HG03045 (cell line): Measurements from ENCODE around the gene SLC13A5.
A peak's percentile ranks its signal among the peaks of the same experiment; 100 is the strongest.
"Not testable (repeated sequence)": the region's sequence is repeated elsewhere in the genome, so short reads cannot be mapped to it uniquely, and the experiment has no call there.

ENCODE experiments used
- ATAC-seq: cut with Tn5 transposase; IDR thresholded peaks from one replicate; pipeline ENCODE4 v1.9.1; 2021; ENCODE audit warnings: mild to moderate bottlenecking, moderate library complexity; ENCODE audit not compliant: unreplicated experiment

The SLC13A5 gene

DNA sequence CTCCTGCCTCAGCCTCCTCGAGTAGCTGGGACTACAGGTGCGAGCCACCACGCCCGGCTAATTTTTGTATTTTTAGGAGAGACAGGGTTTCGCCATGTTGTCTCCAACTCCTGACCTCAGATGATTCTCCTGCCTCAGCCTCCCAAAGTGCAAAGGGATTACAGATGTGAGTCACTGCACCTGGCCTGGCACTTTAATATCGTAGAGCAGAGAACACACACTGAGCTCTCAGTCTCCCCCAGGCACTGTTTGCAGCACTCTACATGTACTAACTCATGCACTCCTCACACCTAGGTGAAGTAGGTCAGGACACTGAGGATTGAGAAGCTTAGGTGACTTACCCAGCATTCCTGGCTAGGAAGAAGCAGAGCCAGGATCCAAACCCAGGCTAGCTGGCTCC is 46.6 kb downstream of the SLC13A5 start:
- ATAC-seq, result no peak

DNA sequence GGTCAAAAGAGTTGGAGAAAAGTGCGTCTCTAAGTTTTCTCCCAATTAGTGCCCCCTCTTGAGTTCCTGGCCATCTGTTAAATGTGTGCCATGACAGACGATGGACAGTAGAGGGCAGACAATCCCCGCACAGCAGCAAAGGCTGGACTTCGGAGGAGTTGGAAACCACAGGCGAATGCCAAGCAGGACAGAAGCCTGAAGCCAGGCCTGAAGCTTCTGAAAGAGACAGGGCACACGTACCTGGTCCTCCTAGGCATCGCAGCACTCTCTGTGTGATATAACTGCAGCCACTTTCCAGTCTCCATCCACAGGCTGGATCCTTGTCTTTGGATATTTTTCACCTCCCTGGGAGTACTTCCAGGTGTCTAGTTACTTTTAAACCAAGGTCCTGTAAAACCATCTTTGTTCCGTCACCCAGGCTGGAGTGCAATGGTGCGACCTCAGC is 47.1 kb downstream of the SLC13A5 start:
- no peak for ATAC-seq

DNA sequence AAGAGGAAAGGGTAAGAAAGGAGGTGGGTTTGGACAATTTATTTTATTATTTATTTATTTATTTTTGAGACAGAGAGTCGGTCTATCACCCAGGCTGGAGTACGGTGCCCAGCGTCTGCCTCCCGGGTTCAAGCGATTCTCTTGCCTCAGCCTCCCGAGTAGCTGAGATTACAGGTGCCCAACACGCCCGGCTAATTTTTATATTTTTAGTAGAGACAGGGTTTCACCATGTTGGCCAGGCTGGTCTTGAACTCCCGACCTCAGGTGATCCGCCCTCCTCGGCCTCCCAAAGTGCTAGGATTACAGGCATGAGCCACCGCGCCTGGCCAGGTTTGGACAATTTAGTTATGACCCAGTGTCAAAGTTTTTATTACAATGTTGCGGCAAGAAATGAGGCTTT is 50.0 kb downstream of the SLC13A5 start:
- not testable (repeated sequence) for ATAC-seq

DNA sequence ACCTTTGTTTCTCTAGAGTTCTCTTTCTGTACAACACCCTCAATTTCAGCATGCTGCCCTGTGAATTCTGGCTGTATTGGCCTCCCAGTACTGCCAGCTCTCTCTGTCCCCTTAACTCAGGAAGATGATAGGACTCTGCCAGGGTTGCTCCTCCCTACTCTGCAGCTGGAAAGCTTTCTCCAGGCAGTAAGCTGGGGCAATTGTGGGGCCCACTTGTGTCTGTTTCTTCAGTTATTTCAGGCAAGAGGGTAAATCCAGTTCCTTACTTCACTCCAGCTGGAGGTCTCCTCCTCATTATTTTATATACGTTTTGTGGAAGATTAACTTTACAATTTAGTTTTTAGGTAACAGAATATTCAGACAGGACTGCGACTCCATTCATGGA is 51.7 kb downstream of the SLC13A5 start:
- no peak for ATAC-seq

DNA sequence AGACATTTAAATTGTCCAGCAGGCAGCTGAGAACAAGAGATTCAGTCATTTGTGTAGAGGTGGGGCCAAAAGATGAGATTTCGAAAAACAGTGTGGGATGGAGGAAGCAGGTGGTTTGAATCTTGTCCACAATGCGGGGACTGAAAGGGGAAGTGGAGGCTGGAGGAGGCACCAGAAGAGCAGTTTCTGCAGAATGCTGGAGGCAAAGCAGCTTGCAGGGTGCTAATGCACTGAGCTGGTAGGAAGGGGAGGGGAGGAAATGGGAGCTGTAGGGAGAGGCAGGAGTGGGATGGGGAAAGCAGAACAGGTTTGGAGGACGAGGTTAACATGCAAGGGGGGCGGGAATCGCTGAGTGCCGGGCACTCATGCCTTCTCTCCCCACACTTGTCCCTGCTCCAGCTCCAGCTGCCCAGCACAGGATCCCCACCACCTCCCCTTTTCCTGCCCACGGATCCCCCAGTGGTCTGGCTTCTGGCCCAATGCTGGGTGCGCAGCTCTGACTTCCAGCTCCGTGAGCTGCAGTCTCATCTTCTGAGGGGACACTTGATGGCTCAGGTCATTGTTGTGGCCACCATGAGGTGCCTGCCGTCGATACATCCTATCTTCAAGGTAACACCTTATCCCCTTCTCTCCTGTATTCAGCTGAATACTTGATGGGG is 52.2 kb downstream of the SLC13A5 start:
- no peak for ATAC-seq

DNA sequence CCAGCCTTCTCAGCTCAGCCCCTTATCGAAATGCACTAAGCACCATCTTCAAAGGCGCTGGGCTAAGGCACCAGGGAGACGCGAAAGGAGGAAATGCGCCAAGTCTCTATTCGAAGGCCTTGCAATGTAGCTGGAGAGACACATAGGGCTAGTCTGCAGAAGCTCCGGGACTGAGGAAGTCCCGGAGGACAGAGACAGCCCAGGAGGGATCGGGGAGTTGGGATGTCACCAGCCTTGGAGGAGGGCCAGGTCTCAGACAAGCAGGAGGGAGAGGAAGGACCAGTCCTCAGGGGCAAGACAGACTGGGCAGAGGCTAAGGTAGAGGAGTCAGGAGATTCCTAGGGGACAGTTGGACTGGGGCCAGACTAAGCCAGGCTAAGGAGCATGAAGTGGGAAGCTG is 53.1 kb downstream of the SLC13A5 start:
- ATAC-seq, result no peak

DNA sequence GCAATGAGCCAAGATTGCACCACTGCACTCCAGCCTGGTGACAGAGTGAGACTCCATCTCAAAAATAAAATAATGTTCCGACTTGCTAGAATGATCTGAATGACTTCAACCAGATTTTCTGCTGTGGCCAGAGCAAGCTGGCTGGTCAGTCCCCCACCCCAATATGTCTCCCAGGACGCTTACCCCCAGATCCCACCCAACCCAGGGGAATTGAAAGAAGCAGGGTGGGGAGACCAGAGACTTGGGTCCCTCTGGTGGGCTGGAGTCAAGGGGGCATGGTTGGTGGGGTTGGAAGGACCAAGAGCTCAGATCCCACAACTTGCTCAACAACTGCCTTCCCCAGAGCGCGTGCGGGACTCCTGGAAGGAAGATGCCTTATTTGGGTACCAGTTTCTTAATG is 54.8 kb downstream of the SLC13A5 start:
- ATAC-seq, result not testable (repeated sequence)

DNA sequence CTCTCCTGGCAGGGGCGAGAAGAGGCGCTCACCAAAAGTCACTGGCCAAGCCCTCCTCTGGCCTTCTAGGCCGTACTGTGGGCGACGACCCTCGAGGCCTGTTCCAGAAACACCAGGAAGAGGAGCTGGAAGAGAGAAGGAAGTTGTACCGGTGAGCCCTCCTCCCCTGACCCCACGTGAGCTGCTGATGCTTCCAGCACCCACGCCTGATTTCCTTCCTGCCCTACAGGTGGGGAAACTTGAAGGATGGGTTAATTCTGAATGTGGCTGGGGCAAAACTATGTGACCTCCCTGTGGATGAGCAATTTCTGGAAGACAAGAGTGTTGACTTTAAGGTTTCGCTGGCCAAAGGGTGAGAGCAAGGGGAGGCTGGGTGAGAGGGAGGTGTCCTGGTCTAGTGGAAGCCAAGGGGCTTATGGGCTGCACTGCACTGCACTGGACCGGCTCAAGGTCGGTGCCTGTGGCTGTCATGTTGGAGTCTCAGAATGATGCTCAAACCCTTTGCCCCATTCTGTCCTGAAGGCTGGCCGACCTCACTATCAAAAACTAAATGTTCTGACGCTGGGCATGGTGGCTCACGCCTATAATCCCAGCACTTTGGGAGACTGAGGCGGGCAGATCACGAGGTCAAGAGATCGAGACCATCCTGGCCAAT is 55.4 kb downstream of the SLC13A5 start:
- ATAC-seq, result no peak

DNA sequence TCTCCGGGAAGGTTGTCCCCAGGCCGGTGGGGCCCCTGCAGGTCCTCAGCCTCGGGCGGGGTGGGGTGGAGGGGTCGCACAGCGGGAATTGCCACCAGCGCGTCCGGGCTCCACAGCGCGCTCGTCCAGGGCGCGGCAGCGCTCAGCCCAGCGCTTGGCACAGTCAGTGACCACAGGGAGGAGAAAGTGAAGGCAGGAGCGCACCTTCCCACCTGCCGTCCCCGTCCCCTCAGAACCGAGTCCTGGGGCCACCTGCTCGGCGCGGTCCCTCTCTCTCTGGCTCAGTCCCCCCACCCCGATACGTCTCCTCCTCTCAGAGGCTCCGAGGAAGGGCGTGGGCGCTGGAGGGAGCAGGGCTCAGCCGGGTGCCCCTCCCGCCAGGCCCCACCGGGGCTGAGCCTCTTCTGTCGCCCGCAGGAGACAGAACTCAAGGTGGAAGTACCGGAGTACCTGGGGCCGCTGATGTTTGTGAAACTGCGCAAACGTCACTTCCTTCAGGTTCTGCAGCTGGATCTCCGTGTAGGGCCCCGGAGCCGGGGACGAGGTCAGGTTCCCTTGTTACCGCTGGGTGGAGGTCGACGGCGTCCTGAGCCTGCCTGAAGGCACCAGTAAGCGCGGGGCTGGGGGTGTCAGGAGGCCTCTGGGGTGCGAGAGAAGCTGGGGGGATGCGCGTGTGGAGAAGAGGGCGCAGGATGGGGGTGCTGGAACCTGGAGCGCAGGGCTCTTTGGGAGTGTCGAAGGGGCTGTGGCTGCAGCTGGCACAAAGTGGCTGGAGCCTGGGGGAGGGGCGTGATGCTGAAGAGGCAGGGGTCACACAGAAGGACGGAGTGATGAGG is 56.2 kb downstream of the SLC13A5 start:
- not testable (repeated sequence) for ATAC-seq

DNA sequence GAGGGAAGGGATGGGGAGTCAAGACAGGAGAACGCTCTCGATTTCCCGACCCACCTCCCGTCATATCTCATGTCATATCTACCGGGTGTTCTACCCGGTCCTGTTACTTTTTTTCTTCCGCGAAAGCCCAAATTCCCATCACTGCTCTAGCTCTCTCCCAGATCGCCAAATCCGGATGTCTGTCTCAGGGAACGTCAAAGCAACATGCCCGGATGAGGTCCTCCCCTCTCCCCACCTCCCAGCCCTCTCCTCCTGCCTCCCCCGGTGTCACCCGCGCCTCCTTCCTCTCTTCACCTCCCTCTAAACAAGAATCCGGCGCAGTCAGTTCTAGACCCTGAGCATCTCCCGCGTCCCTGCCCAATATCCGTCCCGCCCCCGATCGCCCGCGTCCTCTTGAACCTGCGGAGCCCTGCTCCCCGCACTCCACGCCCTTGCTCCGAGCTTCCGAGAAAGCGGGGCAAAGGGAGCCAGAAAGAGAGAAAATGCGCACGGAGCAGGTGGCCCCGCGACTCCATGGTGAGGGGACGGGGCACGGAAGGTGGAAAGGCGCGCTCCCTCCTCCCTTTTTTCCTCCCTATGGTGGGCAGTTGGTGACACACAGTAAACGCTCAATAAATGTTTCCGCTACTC is 57.3 kb downstream of the SLC13A5 start:
- not testable (repeated sequence) for ATAC-seq

DNA sequence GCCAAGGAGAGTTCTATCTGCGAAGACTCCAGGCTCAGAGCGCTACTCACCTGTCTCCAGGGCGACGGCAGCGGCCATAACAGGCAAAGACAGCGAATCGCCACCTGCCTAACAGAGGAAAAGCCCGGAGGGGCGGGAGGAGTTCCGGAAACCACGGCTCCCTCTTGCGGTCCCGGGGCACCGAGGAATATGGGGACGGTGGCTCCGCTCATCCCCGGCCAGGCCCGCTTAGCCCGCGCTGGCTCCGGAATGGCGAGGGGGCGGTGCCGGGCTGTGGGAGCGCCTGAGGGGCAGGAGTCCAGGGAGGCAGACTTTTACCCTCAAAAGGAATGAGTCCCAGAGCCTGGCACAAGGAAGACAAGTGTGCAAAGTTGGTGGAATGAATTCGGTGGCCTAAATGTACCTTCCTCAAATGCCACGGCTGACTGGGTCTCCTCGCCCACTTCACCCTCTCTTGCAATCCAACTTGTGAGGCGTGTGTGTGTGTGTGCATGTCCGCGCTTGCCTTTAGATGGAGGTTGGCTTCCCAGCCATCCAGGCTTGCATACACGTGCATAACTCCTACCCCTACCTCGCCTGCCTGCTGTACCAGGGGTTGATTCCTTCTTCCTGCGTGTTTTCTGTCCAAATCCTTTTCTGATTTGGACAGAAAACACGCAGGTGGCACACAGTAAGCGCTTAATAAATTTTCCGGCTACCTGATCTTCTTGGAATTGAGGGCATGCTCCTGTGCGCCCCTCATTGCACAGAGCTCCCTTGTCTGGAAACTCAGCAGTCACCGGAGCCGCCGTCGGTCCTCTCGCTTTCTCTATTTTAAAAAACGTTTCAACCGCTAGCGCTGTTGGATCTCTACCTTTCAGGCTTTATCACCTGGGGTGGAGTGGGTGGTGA is 58.1 kb downstream of the SLC13A5 start:
- no peak for ATAC-seq

DNA sequence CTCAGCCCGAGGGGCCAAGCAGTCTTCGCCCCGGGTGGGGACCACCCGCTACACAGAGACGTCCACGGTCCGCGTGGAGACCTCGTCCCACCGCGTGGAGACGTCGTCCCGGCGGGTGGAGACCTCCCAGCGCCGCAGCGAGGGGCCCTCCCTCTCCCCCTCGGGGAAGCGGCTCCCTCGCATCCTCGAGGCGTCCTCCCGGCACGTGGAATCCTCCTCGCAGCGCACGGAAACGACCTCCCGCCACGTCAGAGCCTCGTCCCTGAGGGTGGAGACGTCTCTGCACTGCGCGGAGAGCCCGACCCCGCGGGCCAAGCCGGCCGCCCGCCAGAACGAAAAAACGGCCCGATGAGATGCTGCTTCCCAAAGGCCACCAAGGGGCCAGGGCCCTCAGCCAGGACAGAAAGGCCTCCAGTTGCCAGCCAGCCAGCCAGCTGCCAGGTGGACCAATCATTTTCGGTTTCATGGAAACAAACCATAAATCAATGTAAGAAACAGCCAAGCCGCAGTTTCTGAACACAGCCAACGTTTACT is 61.2 kb downstream of the SLC13A5 start:
- peak; percentile 10 for ATAC-seq

DNA sequence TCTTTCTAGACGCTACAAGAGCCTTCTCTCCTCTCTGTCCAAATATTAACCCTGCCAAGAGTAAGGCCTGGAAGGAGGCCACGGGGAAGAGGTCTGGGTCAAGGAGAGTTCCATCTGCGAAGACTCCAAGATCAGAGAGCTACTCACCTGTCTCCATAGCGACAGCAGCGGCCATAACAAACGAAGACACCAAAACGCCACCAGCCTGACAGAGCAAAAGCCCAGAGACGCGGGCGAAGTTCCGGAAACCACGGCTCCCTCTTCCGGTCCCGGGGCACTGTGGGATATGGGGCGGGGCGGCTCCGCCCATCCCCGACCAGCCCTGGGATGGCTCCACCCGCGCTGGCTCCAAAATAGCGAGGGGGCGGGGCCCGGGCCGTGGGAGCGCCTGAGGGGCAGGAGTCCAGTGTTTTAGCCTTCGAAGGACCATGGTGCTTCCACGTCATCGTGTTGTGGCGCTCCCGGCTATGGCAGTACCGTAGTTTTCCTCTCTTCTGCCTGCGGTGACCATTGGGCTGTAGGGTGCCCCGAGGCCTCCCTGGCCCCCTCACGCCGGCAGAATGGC is 61.7 kb downstream of the SLC13A5 start, which contains the start of the genes C17orf100 and MED31:
TSS of gene C17orf100 (plus strand) at position 409 of the 565 bp plus-strand sequence. CDS start at position 561, 152 bp downstream.
TSS of gene MED31 (minus strand) at position 252 of the 565 bp plus-strand sequence. CDS start at position 175, 77 bp downstream.
- ATAC-seq, result peak; percentile 91

DNA sequence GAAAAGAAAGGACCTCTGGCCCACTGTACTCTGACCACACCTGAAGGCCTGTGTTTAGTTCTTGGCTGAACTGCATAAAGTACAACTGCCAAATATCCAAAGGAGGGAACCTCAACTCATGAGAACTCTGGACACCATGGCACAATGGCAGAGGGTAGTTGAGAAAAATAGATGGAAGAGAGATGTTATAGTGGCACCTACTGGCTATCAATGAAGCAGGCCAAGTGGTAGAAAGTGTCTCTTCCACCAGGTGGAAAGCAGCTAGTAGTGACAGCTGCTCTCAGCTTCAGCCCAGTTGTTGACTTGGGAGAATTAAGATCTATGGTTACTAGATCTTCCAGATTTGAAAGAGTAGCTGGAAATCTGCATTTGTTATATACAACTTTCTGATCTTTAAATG is 65.0 kb downstream of the SLC13A5 start:
- ATAC-seq, result no peak

DNA sequence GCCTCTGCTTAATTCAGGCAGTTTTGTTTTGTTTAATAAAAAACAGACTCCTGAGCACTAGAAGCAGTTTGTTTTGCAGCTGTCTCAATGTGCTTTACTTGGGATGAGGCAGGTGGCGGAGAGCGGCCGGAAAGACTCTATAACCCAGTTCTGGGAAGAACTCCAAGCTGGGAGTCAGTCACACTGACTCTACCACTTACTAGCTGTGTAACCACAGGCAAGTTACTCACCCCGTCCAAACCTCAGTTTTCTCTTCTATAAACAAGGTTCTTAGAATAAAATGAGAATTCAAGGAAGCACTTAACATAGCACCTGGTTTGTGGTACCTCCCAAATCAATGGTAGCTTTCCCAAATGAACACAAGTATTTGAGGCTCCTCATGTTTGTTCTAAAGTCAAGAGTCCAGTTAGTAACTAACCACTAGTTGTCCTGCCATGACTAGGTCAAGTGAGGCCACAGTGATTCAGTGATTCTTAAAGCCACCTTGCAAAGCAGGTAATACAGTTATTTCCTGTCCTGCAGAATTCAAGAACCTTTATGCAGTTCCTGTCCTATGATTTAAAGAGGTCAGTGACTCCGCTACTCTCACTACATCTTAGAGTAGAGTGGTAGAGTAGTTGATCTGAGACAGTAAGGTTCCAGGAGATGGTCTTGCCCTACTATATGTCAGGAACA is 69.6 kb downstream of the SLC13A5 start:
- ATAC-seq, result no peak

DNA sequence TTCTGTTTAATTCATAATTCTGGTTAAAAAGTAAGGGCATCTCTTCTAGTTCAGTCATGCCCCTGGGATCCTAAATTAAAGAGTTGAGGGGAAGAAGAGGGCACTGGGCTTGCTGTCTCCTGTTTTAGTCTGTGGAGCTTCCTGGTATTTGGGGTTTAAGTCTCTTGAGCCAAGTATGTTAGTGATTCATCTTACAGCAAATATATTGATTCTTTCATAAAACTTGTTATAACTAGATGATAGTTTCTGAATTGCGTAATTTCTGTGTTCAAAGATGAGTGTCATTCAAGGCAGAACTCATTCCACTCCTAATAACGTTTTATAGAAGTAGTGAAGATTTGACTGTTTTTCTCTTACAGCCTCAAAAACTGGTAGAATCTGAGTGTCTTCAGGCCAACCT is 70.6 kb downstream of the SLC13A5 start:
- ATAC-seq, result no peak

DNA sequence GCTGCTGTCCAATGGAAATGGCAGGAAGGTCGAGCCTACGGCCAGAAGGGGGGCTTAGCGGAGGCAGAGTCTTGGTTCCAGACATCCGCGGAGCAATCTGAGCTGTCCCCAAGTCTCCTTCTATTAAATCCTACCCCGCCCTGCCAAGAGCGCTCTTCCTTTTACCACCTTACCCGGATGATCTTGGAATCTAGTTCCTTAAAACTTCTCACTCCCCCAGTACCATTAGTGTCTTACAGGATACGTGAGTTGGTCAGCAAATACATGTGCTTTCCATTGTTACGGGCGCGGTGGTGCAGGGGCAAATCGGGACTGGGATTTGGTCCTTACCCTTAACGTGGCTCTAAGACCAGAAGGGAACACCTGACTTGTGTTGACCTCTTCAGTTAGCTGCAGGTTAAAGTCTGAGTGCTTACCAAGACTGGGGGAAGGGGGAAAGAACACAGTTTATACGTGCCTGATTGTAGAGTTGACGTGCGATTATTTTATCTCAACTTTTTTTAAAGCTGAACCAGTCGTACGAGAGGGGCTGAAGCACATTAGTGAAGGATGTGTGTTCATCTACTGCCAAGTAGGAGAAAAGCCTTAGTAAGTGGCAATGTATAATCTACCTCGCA is 71.8 kb downstream of the SLC13A5 start:
- peak; percentile 16 for ATAC-seq

DNA sequence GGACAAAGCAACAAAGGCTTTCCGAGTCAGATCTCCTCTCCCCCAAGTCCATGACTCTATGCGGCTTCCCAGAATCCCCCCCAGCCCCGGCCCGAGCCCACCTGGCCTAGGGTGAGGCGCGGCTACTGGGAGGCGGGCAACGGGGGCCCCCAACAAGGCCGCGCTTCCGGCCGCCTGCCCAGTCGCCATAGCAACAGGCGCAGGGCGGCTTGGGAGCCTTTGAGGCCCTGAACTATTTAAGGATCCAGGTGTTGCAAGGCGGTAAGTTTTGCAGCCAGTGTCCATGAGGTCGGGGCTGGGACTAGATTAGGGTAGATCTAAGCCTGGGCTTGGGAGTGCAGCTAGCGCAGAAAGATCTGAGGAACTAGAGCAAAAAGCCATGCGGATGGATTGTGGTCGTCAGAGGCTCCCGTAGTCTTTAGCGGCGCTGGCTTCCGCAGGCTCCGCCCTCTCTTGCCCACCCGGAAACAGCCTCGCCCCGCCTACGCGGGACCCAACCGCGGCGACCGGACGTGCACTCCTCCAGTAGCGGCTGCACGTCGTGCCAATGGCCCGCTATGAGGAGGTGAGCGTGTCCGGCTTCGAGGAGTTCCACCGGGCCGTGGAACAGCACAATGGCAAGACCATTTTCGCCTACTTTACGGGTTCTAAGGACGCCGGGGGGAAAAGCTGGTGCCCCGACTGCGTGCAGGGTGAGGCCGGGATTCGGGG is 72.5 kb downstream of the SLC13A5 start, which contains the start of the genes KIAA0753 and TXNDC17:
TSS of gene KIAA0753 (minus strand) at position 176 of the 711 bp plus-strand sequence. CDS start 5,608 bp downstream, outside the sequence.
TSS of gene TXNDC17 (plus strand) at position 525 of the 711 bp plus-strand sequence. CDS start at position 548, 23 bp downstream.
- ATAC-seq, result peak; percentile 80
